ENCODE data around the gene PIEZO1.

Gene PIEZO1

GRCh38 chr16:88813269-88814143 is 28.5 kb upstream of the PIEZO1 start:
- Histone ChIP-seq H3K9me2 (replicated peaks; ENCODE audit: control insufficient read depth, low read length) (no peaks in the 10 kb centered on the region), H4K20me1 (ENCODE audit: control insufficient read depth, insufficient read depth, low read depth, low read length) (no peaks in the 10 kb centered on the region), H3K4me1 (ENCODE audit: control insufficient read depth, low read length) (peaks cover 28% of the 10 kb centered on the region), H3K4me2 (ENCODE audit: low read length) (no peak overlapping the region), H3K27me3 (ENCODE audit: control insufficient read depth, low read length) (no peaks in the 10 kb centered on the region), H3K36me3 (ENCODE audit: control insufficient read depth, low read length) (peaks cover 28% of the 10 kb centered on the region), H3F3A (ENCODE audit: control insufficient read depth, insufficient read depth) (peaks cover 10% of the 10 kb centered on the region), H3K27ac (ENCODE audit: low read depth, low read length) (no peak overlapping the region), H3K4me3 (ENCODE audit: low read length) (no peak overlapping the region), H3K79me2 (ENCODE audit: control insufficient read depth, low read length) (peaks cover 24% of the 10 kb centered on the region), H3K9me3 (ENCODE audit: control insufficient read depth, insufficient read depth, low read length) (peaks cover 7% of the 10 kb centered on the region; the same call in 1 of the 2 replicates)
- TF ChIP-seq CTCF (IDR thresholded peaks at IDR 0.05; ENCODE audit: low read depth, low read length, poor library complexity, severe bottlenecking) (no peak), EZH2phosphoT487 (IDR thresholded peaks at IDR 0.05; ENCODE audit: borderline replicate concordance, low read length) (no peak)

GRCh38 chr16:88812513-88813268 is 27.7 kb upstream of the PIEZO1 start:
- Histone ChIP-seq H3K79me2 (ENCODE audit: control insufficient read depth, low read length) (peaks cover 28% of the 10 kb centered on the region), H3K27ac (ENCODE audit: low read depth, low read length) (no peak overlapping the region), H4K20me1 (ENCODE audit: control insufficient read depth, insufficient read depth, low read depth, low read length) (no peaks in the 10 kb centered on the region), H3K9me2 (replicated peaks; ENCODE audit: control insufficient read depth, low read length) (no peaks in the 10 kb centered on the region), H3K9me3 (ENCODE audit: control insufficient read depth, insufficient read depth, low read length) (peaks cover 7% of the 10 kb centered on the region; the same call in 1 of the 2 replicates), H3K4me1 (ENCODE audit: control insufficient read depth, low read length) (peaks cover 28% of the 10 kb centered on the region), H3K27me3 (ENCODE audit: control insufficient read depth, low read length) (no peaks in the 10 kb centered on the region), H3F3A (ENCODE audit: control insufficient read depth, insufficient read depth) (peaks cover 10% of the 10 kb centered on the region), H3K4me3 (ENCODE audit: low read length) (peak overlapping the region; percentile 87; the same call in 1 of the 2 replicates), H3K4me2 (ENCODE audit: low read length) (peak overlapping the region; percentile 95; the same call in 1 of the 2 replicates), H3K36me3 (ENCODE audit: control insufficient read depth, low read length) (peaks cover 36% of the 10 kb centered on the region)
- no peak for TF ChIP-seq CTCF (IDR thresholded peaks at IDR 0.05; ENCODE audit: low read depth, low read length, poor library complexity, severe bottlenecking)
- no peak for TF ChIP-seq EZH2phosphoT487 (IDR thresholded peaks at IDR 0.05; ENCODE audit: borderline replicate concordance, low read length)

- Histone ChIP-seq H3K79me2 (ENCODE audit: control insufficient read depth, low read length) (peaks cover 31% of the 10 kb centered on the region), H3F3A (ENCODE audit: control insufficient read depth, insufficient read depth) (peaks cover 10% of the 10 kb centered on the region), H4K20me1 (ENCODE audit: control insufficient read depth, insufficient read depth, low read depth, low read length) (no peaks in the 10 kb centered on the region), H3K27ac (ENCODE audit: low read depth, low read length) (peak within 1 kb of the TSS; percentile 81), H3K4me3 (ENCODE audit: low read length) (peak within 1 kb of the TSS; percentile 87), H3K36me3 (ENCODE audit: control insufficient read depth, low read length) (peaks cover 44% of the 10 kb centered on the region), H3K27me3 (ENCODE audit: control insufficient read depth, low read length) (no peaks in the 10 kb centered on the region), H3K4me2 (ENCODE audit: low read length) (peak within 1 kb of the TSS; percentile 95), H3K9me3 (ENCODE audit: control insufficient read depth, insufficient read depth, low read length) (peaks cover 7% of the 10 kb centered on the region; the same call in 1 of the 2 replicates), H3K9me2 (replicated peaks; ENCODE audit: control insufficient read depth, low read length) (no peaks in the 10 kb centered on the region), H3K4me1 (ENCODE audit: control insufficient read depth, low read length) (peaks cover 28% of the 10 kb centered on the region)
- TF ChIP-seq CTCF (IDR thresholded peaks at IDR 0.05; ENCODE audit: low read depth, low read length, poor library complexity, severe bottlenecking) (no peak), EZH2phosphoT487 (IDR thresholded peaks at IDR 0.05; ENCODE audit: borderline replicate concordance, low read length) (no peak)
These were observed 26.9 kb upstream of the PIEZO1 start, which contains the start of gene APRT for GRCh38 chr16:88811769-88812512. Gene APRT (minus strand): TSS chr16:88811928. CDS start chr16:88811899, 29 bp downstream.

Data from DOHH2 (cell line).